HG02763 (cell line): ENCODE results near the gene PPIG.
"Not testable (repeated sequence)": the region's sequence is repeated elsewhere in the genome, so short reads cannot be mapped to it uniquely, and the experiment has no call there.

Experiments used
- ATAC-seq: cut with Tn5 transposase; IDR thresholded peaks from one replicate; pipeline ENCODE4 v1.9.1; 2021; ENCODE audit warnings: mild to moderate bottlenecking, moderate library complexity; ENCODE audit not compliant: unreplicated experiment

Gene PPIG

GRCh38 chr2:169585673-169586072, 1.5 kb downstream of the PPIG start:
- no peak for ATAC-seq

GRCh38 chr2:169590804-169591203, 6.7 kb downstream of the PPIG start:
- no peak for ATAC-seq

GRCh38 chr2:169596546-169596945, 12.4 kb downstream of the PPIG start:
- not testable (repeated sequence) for ATAC-seq

- ATAC-seq = no peak
Observed at GRCh38 chr2:169598982-169599381, 14.8 kb downstream of the PPIG start.

GRCh38 chr2:169599568-169599967, 15.4 kb downstream of the PPIG start:
- ATAC-seq = no peak

- ATAC-seq = no peak
Observed at GRCh38 chr2:169609264-169609663, 25.1 kb downstream of the PPIG start.

- no peak for ATAC-seq
Observed at GRCh38 chr2:169613876-169614275, 29.7 kb downstream of the PPIG start.

- ATAC-seq = not testable (repeated sequence)
Observed at GRCh38 chr2:169615982-169616381, 31.8 kb downstream of the PPIG start.

- ATAC-seq = no peak
Observed at GRCh38 chr2:169619946-169620345, 35.8 kb downstream of the PPIG start.

GRCh38 chr2:169620509-169620908, 36.4 kb downstream of the PPIG start:
- ATAC-seq = no peak

- no peak for ATAC-seq
Observed at GRCh38 chr2:169623235-169623634, 39.1 kb downstream of the PPIG start.

- no peak for ATAC-seq
Observed at GRCh38 chr2:169625781-169626180, 41.6 kb downstream of the PPIG start.

GRCh38 chr2:169636440-169637097, 52.4 kb downstream of the PPIG start:
- ATAC-seq = no peak

- ATAC-seq = no peak
Observed at GRCh38 chr2:169637620-169638019, 53.5 kb downstream of the PPIG start.

GRCh38 chr2:169640104-169640503, 56.0 kb downstream of the PPIG start:
- ATAC-seq = no peak

GRCh38 chr2:169641464-169641863, 57.3 kb downstream of the PPIG start:
- no peak for ATAC-seq

- ATAC-seq = no peak
Observed at GRCh38 chr2:169644173-169644572, 60.0 kb downstream of the PPIG start.

GRCh38 chr2:169647496-169647895, 63.3 kb downstream of the PPIG start:
- ATAC-seq = no peak

GRCh38 chr2:169649278-169649677, 65.1 kb downstream of the PPIG start:
- no peak for ATAC-seq

GRCh38 chr2:169653636-169654035, 69.5 kb downstream of the PPIG start:
- ATAC-seq = no peak

- ATAC-seq = no peak
Observed at GRCh38 chr2:169656164-169656563, 72.0 kb downstream of the PPIG start.

GRCh38 chr2:169658877-169659276, 74.7 kb downstream of the PPIG start:
- no peak for ATAC-seq

- no peak for ATAC-seq
Observed at GRCh38 chr2:169659320-169659719, 75.2 kb downstream of the PPIG start.
